PC-9 (cell line): ENCODE measurements around the gene PBX2.

Experiments used
- EZH2 ChIP-seq: fragments of 200-600 bp; sonication (generic); IDR thresholded peaks from 2 replicates; pipeline ENCODE4 v1.8.0; 2017; ENCODE audit warnings: antibody characterized with exemption, low read depth
- TF ChIP-seq, protein P1 (sequence below): fragments of 200-600 bp; sonication (generic); conservative IDR thresholded peaks from 2 replicates; pipeline ENCODE4 v1.6.1; 2017; ENCODE audit warnings: mixed run types, antibody characterized with exemption, mild to moderate bottlenecking, moderate library complexity

DNA sequence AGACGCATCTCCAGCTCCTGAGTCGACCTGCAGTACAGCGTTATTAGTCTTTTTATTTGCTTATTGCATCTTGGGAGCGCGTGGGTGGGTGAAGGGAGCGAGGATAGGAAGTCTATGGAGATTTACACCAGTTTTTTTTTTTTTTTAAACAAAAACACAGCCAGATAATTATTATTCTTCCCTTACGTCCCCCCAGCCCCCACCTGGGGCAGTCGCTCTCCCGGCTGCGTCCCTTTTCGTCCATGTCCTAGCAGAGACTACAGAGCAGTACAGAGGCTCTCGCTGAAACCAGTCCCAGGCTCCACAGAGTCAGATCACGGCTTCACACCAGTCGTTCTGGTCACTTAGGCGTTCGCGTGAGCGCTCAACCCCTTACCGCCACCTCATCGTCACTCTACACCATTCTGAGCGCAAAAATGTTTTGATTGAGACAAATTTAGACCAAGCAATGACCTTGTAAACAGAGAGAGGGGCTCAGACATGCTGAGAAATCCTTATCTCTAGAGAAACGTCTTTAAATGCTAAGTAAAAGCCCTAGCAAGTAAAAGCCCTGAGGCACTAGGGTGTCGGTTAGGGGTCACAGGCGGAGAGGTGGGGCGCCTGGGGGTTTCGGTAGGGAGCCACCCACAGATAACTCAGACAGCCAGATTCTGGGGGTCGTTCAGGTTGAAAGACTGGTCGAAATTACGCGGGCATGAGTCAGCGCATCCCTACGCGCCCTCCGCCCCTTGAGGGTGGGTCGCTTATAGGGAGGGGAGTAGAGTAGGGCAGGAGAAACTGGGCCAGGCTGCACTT lies 37.0 kb downstream of the PBX2 start:
- TF ChIP-seq, protein P1, sequence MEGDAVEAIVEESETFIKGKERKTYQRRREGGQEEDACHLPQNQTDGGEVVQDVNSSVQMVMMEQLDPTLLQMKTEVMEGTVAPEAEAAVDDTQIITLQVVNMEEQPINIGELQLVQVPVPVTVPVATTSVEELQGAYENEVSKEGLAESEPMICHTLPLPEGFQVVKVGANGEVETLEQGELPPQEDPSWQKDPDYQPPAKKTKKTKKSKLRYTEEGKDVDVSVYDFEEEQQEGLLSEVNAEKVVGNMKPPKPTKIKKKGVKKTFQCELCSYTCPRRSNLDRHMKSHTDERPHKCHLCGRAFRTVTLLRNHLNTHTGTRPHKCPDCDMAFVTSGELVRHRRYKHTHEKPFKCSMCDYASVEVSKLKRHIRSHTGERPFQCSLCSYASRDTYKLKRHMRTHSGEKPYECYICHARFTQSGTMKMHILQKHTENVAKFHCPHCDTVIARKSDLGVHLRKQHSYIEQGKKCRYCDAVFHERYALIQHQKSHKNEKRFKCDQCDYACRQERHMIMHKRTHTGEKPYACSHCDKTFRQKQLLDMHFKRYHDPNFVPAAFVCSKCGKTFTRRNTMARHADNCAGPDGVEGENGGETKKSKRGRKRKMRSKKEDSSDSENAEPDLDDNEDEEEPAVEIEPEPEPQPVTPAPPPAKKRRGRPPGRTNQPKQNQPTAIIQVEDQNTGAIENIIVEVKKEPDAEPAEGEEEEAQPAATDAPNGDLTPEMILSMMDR: no peak
- no peak for TF ChIP-seq EZH2
